H9 (cell line): ENCODE data around the gene SLFN5. TPM values are rescaled to one million over a fixed set of nuclear protein-coding genes. Genes with fewer than 3 reads are reported as not detected.
A peak's percentile ranks its signal among the peaks of the same experiment; 100 is the strongest.

Source experiments
- DNase-seq: peaks from one replicate; pipeline ENCODE4 v3.0.0-alpha.2; 2017
- H2AFZ ChIP-seq: one replicate; pipeline ENCODE4 v1.6.1; 2013; ENCODE audit warnings: mild to moderate bottlenecking, low read length, control low read depth, moderate library complexity
- H2AK5ac ChIP-seq: 2 replicates; pipeline ENCODE4 v1.6.1; 2013; ENCODE audit warnings: low read length, control low read depth, mixed read lengths; ENCODE audit not compliant: insufficient read length
- H2BK120ac ChIP-seq: one replicate; pipeline ENCODE4 v1.6.1; 2013; ENCODE audit warnings: low read depth, mild to moderate bottlenecking, low read length, control low read depth, inconsistent platforms; ENCODE audit not compliant: poor library complexity, severe bottlenecking
- H2BK12ac ChIP-seq: 2 replicates; pipeline ENCODE4 v1.6.1; 2013; ENCODE audit warnings: low read length, control low read depth, mixed read lengths, low read depth; ENCODE audit not compliant: insufficient read length
- H2BK15ac ChIP-seq: 2 replicates; pipeline ENCODE4 v1.6.1; 2013; ENCODE audit warnings: low read depth, low read length, control low read depth
- H2BK20ac ChIP-seq: one replicate; pipeline ENCODE4 v1.6.1; 2013; ENCODE audit warnings: low read depth, mild to moderate bottlenecking, low read length, control low read depth, inconsistent platforms; ENCODE audit not compliant: poor library complexity, severe bottlenecking
- H2BK5ac ChIP-seq: 2 replicates; pipeline ENCODE4 v1.6.1; 2013; ENCODE audit warnings: low read length, control low read depth, mixed read lengths; ENCODE audit not compliant: insufficient read length
- H3K14ac ChIP-seq: 2 replicates; pipeline ENCODE4 v1.6.1; 2013; ENCODE audit warnings: low read length, control low read depth; ENCODE audit not compliant: insufficient read depth
- H3K18ac ChIP-seq: 2 replicates; pipeline ENCODE4 v1.6.1; 2013; ENCODE audit warnings: low read depth, mild to moderate bottlenecking, mixed read lengths, low read length, control low read depth; ENCODE audit not compliant: insufficient read length
- H3K23ac ChIP-seq: 2 replicates; pipeline ENCODE4 v1.6.1; 2013; ENCODE audit warnings: low read length, control low read depth, mixed read lengths, low read depth; ENCODE audit not compliant: insufficient read length
- H3K23me2 ChIP-seq: 2 replicates; pipeline ENCODE4 v1.6.1; 2013; ENCODE audit warnings: low read depth, mild to moderate bottlenecking, mixed read lengths, low read length, control low read depth; ENCODE audit not compliant: insufficient read length, poor library complexity, severe bottlenecking
- H3K27ac ChIP-seq: 2 replicates; pipeline ENCODE4 v1.5.1; 2013; ENCODE audit warnings: low read length, control low read depth, mixed read lengths, low read depth; ENCODE audit not compliant: insufficient read length
- H3K27me3 ChIP-seq: 2 replicates; pipeline ENCODE4 v1.6.1; 2013; ENCODE audit warnings: low read length, control low read depth, inconsistent platforms; ENCODE audit not compliant: insufficient read depth
- H3K4ac ChIP-seq: 2 replicates; pipeline ENCODE4 v1.6.1; 2013; ENCODE audit warnings: low read depth, mild to moderate bottlenecking, control low read depth, inconsistent platforms, low read length, moderate library complexity
- H3K4me1 ChIP-seq: 2 replicates; pipeline ENCODE4 v1.6.1; 2013; ENCODE audit warnings: low read length, control low read depth, inconsistent platforms; ENCODE audit not compliant: insufficient read depth
- H3K4me2 ChIP-seq: 2 replicates; pipeline ENCODE4 v1.6.1; 2013; ENCODE audit warnings: low read length, control low read depth, mixed read lengths; ENCODE audit not compliant: insufficient read length, insufficient read depth
- H3K56ac ChIP-seq: 2 replicates; pipeline ENCODE4 v1.6.1; 2013; ENCODE audit warnings: low read depth, mild to moderate bottlenecking, mixed read lengths, low read length, control low read depth; ENCODE audit not compliant: insufficient read length
- H3K79me1 ChIP-seq: 2 replicates; pipeline ENCODE4 v1.6.1; 2013; ENCODE audit warnings: low read depth, mild to moderate bottlenecking, moderate library complexity, low read length, control low read depth, inconsistent platforms; ENCODE audit not compliant: insufficient read depth, poor library complexity, severe bottlenecking
- H3K79me2 ChIP-seq: 2 replicates; pipeline ENCODE4 v1.6.1; 2013; ENCODE audit warnings: low read length, control low read depth, inconsistent platforms; ENCODE audit not compliant: insufficient read depth
- H3K9ac ChIP-seq: 2 replicates; pipeline ENCODE4 v1.6.1; 2013; ENCODE audit warnings: low read length, control low read depth, mixed read lengths; ENCODE audit not compliant: insufficient read length; ENCODE audit errors: extremely low read depth
- H3K9me3 ChIP-seq: one replicate; pipeline ENCODE4 v1.6.1; 2013; ENCODE audit warnings: low read depth, low read length, inconsistent platforms; ENCODE audit not compliant: control insufficient read depth
- H3T11ph ChIP-seq: one replicate; pipeline ENCODE4 v1.6.1; 2013; ENCODE audit warnings: mild to moderate bottlenecking, low read length, control low read depth, inconsistent platforms
- H4K20me1 ChIP-seq: one replicate; pipeline ENCODE4 v1.6.1; 2013; ENCODE audit not compliant: control insufficient read depth, insufficient read length, insufficient read depth
- H4K5ac ChIP-seq: 2 replicates; pipeline ENCODE4 v1.6.1; 2013; ENCODE audit warnings: low read depth, mild to moderate bottlenecking, mixed read lengths, low read length, control low read depth; ENCODE audit not compliant: insufficient read length
- H4K8ac ChIP-seq: replicated peaks from 2 replicates; pipeline ENCODE4 v1.6.1; 2013; ENCODE audit warnings: low read length, control low read depth, mixed read lengths, low read depth; ENCODE audit not compliant: insufficient read length
- H4K91ac ChIP-seq: 2 replicates; pipeline ENCODE4 v1.6.1; 2013; ENCODE audit warnings: low read depth, mild to moderate bottlenecking, moderate library complexity, mixed read lengths, low read length, control low read depth; ENCODE audit not compliant: insufficient read length
- H3K27ac Mint-ChIP-seq, 3 experiments: 2 replicates in 2 of 3; 3 replicates in 1 of 3; pipeline ENCODE4 v1.8.0; 2020 to 2021; ENCODE audit warnings: mixed read lengths in 3 of 3, mild to moderate bottlenecking in 1 of 3, moderate library complexity in 1 of 3
- H3K27me3 Mint-ChIP-seq: 2 replicates; pipeline ENCODE4 v1.8.0; 2021; ENCODE audit warnings: low read depth, mild to moderate bottlenecking, moderate library complexity, mixed read lengths
- H3K36me3 Mint-ChIP-seq, 3 experiments: 2 replicates in 2 of 3; 3 replicates in 1 of 3; pipeline ENCODE4 v1.8.0; 2020 to 2021; ENCODE audit warnings: low read depth in 3 of 3, mixed read lengths in 3 of 3; ENCODE audit not compliant: insufficient read depth in 1 of 3
- H3K4me1 Mint-ChIP-seq, 2 experiments: 2 replicates each; pipeline ENCODE4 v1.8.0; 2020; ENCODE audit warnings: mixed read lengths in 2 of 2
- H3K4me3 Mint-ChIP-seq, 2 experiments: 2 replicates in 1 of 2; 3 replicates in 1 of 2; pipeline ENCODE4 v1.8.0; 2020 to 2021; ENCODE audit warnings: mild to moderate bottlenecking in 2 of 2, mixed read lengths in 2 of 2, moderate library complexity in 1 of 2
- H3K9me3 Mint-ChIP-seq, 2 experiments: 2 replicates in 1 of 2; 3 replicates in 1 of 2; pipeline ENCODE4 v1.8.0; 2020; ENCODE audit warnings: mild to moderate bottlenecking in 2 of 2, mixed read lengths in 2 of 2, moderate library complexity in 1 of 2
- WGBS: extraction: QIAGEN DNeasy Blood & Tissue Kit; methylation state at CpG from one replicate; pipeline ENCODE4 v1.1.7; 2013; ENCODE audit warnings: missing lambda C conversion rate, low lambda C conversion rate, mixed read lengths; ENCODE audit not compliant: insufficient read length; ENCODE audit errors: extremely low coverage; 5-methylcytosine and 5-hydroxymethylcytosine counted together
- total RNA-seq: library from RNA; stranded (reverse); gene quantifications from 2 replicates; pipeline ENCODE4 v1.2.1, GENCODE V29; 2021
- TF ChIP-seq, protein P1 (sequence below): fragments of 200-600 bp; sonication (generic); conservative IDR thresholded peaks from 3 replicates; pipeline ENCODE4 v1.8.0; 2021; ENCODE audit warnings: antibody characterized with exemption, mild to moderate bottlenecking

Gene SLFN5
- total RNA-seq, 1 experiment from 2014 or later, result 2.9 TPM

DNA sequence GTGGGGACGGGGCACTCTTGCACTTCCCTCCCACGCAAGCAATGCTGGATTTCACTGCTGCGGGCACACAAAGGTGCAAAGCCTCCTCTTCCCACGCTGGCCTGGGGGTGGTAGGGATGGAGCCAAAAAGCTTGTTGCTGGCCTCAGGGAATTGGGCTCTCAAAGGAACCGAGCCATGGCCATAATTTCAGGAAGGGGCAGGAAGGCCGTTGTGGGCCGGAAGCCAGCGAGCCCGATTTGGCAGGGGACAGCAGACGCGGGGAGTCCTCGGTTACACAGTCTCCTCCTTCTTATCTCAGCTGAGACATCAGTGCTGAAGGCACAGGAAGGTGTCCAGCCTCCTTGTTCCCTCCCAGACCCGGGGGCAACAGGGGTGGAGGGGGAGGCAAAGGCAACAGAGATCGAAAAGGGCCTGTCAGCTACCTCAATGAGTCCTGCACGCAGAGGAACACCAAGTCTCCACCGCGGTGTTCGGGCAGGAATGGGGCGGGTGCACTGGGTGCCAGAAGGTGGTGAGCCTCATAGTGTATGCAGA is 71.1 kb downstream of the SLFN5 start:
- no peak overlapping the region for H2BK120ac ChIP-seq
- peak overlapping the region; percentile 91 for H3K4me2 ChIP-seq
- no peak overlapping the region for H3K56ac ChIP-seq
- H2BK12ac ChIP-seq, result no peak overlapping the region
- peak overlapping the region; percentile 57 to 81 for H3K4me3 Mint-ChIP-seq
- H3K9me3 ChIP-seq, result no peaks in the 10 kb centered on the region
- H3K4me1 ChIP-seq, result no peaks in the 10 kb centered on the region; the same call in 1 of the 2 replicates
- H3K18ac ChIP-seq, result no peak overlapping the region
- H4K20me1 ChIP-seq, result no peaks in the 10 kb centered on the region
- H2BK5ac ChIP-seq, result no peak overlapping the region
- no peaks in the 10 kb centered on the region for H3K79me1 ChIP-seq
- no peak overlapping the region for H4K8ac ChIP-seq
- DNase-seq, result peak; percentile 42
- peaks cover 42 to 44% of the 10 kb centered on the region in 2 experiments for H3K4me1 Mint-ChIP-seq
- peaks cover 13% of the 10 kb centered on the region for H3K27me3 Mint-ChIP-seq
- H3K23ac ChIP-seq, result no peak overlapping the region
- no peak overlapping the region for H3K27ac ChIP-seq
- H3K27me3 ChIP-seq, result peaks cover 10% of the 10 kb centered on the region; the same call in 1 of the 2 replicates
- no peak overlapping the region for H3K4ac ChIP-seq
- H4K5ac ChIP-seq, result no peak overlapping the region
- no peak overlapping the region for H2BK15ac ChIP-seq
- H3K9me3 Mint-ChIP-seq, result no peaks in the 10 kb centered on the region
- H3K79me2 ChIP-seq, result no peaks in the 10 kb centered on the region
- H2BK20ac ChIP-seq, result no peak overlapping the region
- no peak overlapping the region for H2AK5ac ChIP-seq
- no peak overlapping the region for H4K91ac ChIP-seq
- peaks cover 12% of the 10 kb centered on the region for H3K23me2 ChIP-seq
- no peak overlapping the region for H2AFZ ChIP-seq
- no peak overlapping the region for H3K14ac ChIP-seq
- H3K36me3 Mint-ChIP-seq, result no peaks in the 10 kb centered on the region; a peak in 1 of 7 replicates
- H3T11ph ChIP-seq, result no peak overlapping the region
- no peak overlapping the region for H3K9ac ChIP-seq
- no peak overlapping the region; a peak in 1 of 7 replicates for H3K27ac Mint-ChIP-seq
- TF ChIP-seq, protein P1, sequence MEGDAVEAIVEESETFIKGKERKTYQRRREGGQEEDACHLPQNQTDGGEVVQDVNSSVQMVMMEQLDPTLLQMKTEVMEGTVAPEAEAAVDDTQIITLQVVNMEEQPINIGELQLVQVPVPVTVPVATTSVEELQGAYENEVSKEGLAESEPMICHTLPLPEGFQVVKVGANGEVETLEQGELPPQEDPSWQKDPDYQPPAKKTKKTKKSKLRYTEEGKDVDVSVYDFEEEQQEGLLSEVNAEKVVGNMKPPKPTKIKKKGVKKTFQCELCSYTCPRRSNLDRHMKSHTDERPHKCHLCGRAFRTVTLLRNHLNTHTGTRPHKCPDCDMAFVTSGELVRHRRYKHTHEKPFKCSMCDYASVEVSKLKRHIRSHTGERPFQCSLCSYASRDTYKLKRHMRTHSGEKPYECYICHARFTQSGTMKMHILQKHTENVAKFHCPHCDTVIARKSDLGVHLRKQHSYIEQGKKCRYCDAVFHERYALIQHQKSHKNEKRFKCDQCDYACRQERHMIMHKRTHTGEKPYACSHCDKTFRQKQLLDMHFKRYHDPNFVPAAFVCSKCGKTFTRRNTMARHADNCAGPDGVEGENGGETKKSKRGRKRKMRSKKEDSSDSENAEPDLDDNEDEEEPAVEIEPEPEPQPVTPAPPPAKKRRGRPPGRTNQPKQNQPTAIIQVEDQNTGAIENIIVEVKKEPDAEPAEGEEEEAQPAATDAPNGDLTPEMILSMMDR, result no peak
- no CpG with 5 or more reads among the region's 19 CpGs for WGBS
